ENCODE data around the gene DOCK2. TPM values are rescaled to one million over a fixed set of nuclear protein-coding genes. Genes with fewer than 3 reads are reported as not detected.

DOCK2 gene
- total RNA-seq, 1 donor from 2014 or later = 108 TPM

DNA sequence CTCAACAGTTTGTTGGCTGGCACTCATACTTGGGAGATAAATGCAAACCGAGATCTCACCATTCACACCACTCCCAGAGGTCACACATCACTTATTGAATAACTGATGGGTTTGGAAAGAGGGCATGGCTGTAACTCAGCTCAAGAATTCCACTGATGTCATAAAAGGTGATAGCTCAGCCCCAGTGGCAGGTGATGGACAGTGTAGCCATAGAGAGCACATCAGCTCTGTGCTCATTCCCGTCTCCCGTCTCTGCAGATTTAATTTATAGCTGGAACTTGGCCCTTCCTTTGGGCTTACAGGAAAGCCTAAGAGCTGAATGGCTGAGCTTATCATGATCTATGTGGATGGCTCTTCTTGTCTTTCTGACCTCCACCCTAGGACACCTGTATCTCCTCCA lies 283.4 kb downstream of the DOCK2 start:
- H3K4me3 ChIP-seq = no peak overlapping the region
- intact Hi-C loops (cut with DNase I) = no loop called here
- TF ChIP-seq, protein P1, sequence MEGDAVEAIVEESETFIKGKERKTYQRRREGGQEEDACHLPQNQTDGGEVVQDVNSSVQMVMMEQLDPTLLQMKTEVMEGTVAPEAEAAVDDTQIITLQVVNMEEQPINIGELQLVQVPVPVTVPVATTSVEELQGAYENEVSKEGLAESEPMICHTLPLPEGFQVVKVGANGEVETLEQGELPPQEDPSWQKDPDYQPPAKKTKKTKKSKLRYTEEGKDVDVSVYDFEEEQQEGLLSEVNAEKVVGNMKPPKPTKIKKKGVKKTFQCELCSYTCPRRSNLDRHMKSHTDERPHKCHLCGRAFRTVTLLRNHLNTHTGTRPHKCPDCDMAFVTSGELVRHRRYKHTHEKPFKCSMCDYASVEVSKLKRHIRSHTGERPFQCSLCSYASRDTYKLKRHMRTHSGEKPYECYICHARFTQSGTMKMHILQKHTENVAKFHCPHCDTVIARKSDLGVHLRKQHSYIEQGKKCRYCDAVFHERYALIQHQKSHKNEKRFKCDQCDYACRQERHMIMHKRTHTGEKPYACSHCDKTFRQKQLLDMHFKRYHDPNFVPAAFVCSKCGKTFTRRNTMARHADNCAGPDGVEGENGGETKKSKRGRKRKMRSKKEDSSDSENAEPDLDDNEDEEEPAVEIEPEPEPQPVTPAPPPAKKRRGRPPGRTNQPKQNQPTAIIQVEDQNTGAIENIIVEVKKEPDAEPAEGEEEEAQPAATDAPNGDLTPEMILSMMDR (IDR thresholded peaks at IDR 0.05) = no peak

DNA sequence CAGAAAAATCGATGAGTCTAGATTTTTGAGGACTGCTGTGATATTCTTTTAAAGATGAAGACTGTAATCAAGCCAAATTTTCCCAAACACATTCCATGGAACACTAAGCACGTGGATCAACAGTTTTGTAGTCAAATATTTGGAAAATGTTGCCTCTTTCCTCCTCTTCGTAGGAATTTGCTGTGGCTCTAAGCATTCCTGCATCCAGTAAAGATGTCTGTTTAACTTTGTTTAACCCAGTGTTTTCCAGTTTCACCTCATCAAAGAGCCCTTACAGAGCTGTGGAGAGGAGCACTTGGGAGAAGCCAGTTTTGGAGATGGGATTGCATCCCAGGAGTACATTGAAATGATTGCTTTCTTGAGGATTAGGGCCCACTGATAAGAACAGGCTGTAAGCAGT lies 284.3 kb downstream of the DOCK2 start:
- intact Hi-C loops (cut with DNase I) = no loop called here
- no peak for ATAC-seq

More for the DNA sequence above, 283.4 kb downstream of the DOCK2 start:
- H3K36me3 ChIP-seq = no peaks in the 10 kb centered on the region
- ATAC-seq = no peak
- no peak overlapping the region for H3K27ac ChIP-seq
- no peaks in the 10 kb centered on the region for H3K27me3 ChIP-seq (ENCODE audit: low read depth)
- H3K9me3 ChIP-seq = no peaks in the 10 kb centered on the region
- DNase-seq = no peak
- no peaks in the 10 kb centered on the region for H3K4me1 ChIP-seq

DNA sequence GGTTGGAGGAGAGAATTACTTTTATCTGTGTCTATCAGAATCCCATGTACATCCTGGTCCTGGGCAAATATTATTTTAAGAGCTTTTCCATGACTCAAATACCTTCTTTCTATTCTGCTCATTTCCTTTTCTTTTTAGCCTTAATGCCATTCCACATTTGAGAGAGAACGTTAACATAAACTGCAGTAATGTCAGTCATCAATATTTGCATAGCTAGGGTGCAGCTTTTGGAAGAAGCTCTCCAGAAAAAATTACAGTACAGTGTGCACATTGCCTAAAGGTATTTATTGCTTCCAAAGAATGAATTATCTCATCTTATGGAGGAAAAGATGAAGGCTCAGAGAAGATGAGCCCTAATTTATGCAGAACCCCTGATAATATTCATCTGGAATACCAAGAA lies 284.9 kb downstream of the DOCK2 start:
- intact Hi-C loops (cut with DNase I) = no loop called here
- no peaks in the 10 kb centered on the region for H3K9me3 ChIP-seq
- ATAC-seq (no peak), DNase-seq (no peak)
- H3K4me3 ChIP-seq = no peak overlapping the region
- no peak overlapping the region for H3K27ac ChIP-seq
- no peaks in the 10 kb centered on the region for H3K4me1 ChIP-seq
- no peaks in the 10 kb centered on the region for H3K27me3 ChIP-seq (ENCODE audit: low read depth)
- no peaks in the 10 kb centered on the region for H3K36me3 ChIP-seq
- TF ChIP-seq, protein P1 (IDR thresholded peaks at IDR 0.05) = no peak

More for the DNA sequence above, 284.3 kb downstream of the DOCK2 start:
- no peak overlapping the region for H3K4me3 ChIP-seq
- TF ChIP-seq, protein P1 (IDR thresholded peaks at IDR 0.05) = no peak
- H3K4me1 ChIP-seq = no peaks in the 10 kb centered on the region
- H3K27ac ChIP-seq = no peak overlapping the region
- H3K9me3 ChIP-seq = no peaks in the 10 kb centered on the region
- no peak for DNase-seq
- no peaks in the 10 kb centered on the region for H3K27me3 ChIP-seq (ENCODE audit: low read depth)
- H3K36me3 ChIP-seq = no peaks in the 10 kb centered on the region

DNA sequence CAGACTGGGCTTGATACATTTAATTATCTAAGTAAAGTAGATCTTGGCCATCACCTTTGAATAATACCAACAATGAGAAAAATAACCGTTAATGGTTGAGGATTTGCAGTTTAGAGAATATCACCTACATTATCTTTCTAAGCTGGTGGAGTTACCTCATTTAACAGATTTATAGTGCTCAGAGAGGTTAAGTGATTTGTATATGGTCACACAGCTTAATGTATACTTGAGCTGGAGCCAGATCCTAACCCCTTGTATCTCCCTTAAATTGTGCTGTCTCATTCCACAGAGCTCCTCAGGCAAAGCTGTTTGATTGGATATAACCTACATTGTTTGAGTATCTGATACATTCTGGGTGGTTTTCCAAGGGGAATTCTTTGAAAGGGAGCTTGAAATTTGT lies 285.4 kb downstream of the DOCK2 start:
- ATAC-seq (no peak), DNase-seq (no peak)
- no peak overlapping the region for H3K27ac ChIP-seq
- H3K27me3 ChIP-seq (ENCODE audit: low read depth) = no peaks in the 10 kb centered on the region
- H3K36me3 ChIP-seq = no peaks in the 10 kb centered on the region
- H3K4me3 ChIP-seq = no peak overlapping the region
- TF ChIP-seq, protein P1 (IDR thresholded peaks at IDR 0.05) = no peak
- no peaks in the 10 kb centered on the region for H3K9me3 ChIP-seq
- H3K4me1 ChIP-seq = no peaks in the 10 kb centered on the region
- intact Hi-C loops (cut with DNase I) = no loop called here

DNA sequence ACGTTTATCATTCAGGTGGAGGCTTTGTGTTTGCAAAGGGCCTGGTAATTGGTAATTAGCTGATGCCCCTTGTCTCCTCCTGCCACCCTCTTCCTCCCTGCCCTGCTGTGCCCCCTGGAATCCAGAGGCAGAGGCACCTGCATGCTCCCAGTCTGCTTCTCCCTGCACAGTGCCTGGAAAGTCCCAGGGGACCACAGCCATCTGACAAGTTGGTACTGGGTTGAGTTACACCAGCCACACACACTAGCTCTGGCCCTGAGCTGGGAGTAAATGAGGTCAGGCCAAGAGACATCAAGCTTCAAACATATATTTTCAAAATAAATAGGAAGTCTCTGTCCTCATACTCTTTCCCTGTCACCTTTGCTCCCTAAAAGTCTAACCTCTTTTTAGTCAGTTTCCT lies 286.9 kb downstream of the DOCK2 start:
- intact Hi-C loops (cut with DNase I) = no loop called here
- Histone ChIP-seq H3K4me1 (no peaks in the 10 kb centered on the region), H3K27ac (no peak overlapping the region), H3K4me3 (no peak overlapping the region), H3K27me3 (ENCODE audit: low read depth) (no peaks in the 10 kb centered on the region), H3K36me3 (no peaks in the 10 kb centered on the region), H3K9me3 (no peaks in the 10 kb centered on the region)
- TF ChIP-seq, protein P1 (IDR thresholded peaks at IDR 0.05) = no peak
- ATAC-seq = no peak
- DNase-seq = no peak

DNA sequence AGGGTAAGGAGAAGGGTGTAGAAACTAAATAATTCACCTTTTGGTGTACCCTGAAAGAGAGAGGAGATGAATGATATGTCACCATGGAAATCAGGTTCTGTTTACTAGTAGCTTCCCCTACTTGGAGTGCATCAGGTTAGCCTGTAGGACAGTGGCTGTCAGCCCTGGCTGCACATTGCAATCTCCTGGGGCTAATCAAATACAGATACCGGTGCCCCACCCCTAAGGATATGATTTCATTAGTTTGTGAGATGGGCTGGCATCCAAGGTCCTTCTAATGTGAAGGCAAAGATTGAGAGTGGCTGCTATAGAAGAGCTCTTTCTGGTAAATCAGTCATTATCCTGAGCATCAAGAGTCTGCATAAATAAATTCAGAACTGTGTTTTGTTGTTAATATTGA lies 296.1 kb downstream of the DOCK2 start:
- Histone ChIP-seq H3K4me1 (no peaks in the 10 kb centered on the region), H3K27me3 (ENCODE audit: low read depth) (no peaks in the 10 kb centered on the region), H3K27ac (no peak overlapping the region), H3K36me3 (no peaks in the 10 kb centered on the region), H3K4me3 (no peak overlapping the region), H3K9me3 (no peaks in the 10 kb centered on the region)
- no peak for DNase-seq
- ATAC-seq = no peak
- TF ChIP-seq, protein P1 (IDR thresholded peaks at IDR 0.05) = no peak
- intact Hi-C loops (cut with DNase I) = no loop called here
